ENCODE measurements around the gene CDH9.

- TF ChIP-seq GATA3 (IDR thresholded peaks at IDR 0.05; ENCODE audit: low read depth, low read length), result no peak
- TF ChIP-seq GATA2 (IDR thresholded peaks at IDR 0.05; ENCODE audit: low read depth, low read length), result no peak
Measured at GRCh38 chr5:26877154-26877553, 161.2 kb downstream of the CDH9 start.
